ENCODE measurements around the gene NR5A1. TPM values are rescaled to one million over a fixed set of nuclear protein-coding genes. Genes with fewer than 3 reads are reported as not detected.

The NR5A1 gene
- total RNA-seq, 1 donor from 2014 or later = 1.2 TPM

DNA sequence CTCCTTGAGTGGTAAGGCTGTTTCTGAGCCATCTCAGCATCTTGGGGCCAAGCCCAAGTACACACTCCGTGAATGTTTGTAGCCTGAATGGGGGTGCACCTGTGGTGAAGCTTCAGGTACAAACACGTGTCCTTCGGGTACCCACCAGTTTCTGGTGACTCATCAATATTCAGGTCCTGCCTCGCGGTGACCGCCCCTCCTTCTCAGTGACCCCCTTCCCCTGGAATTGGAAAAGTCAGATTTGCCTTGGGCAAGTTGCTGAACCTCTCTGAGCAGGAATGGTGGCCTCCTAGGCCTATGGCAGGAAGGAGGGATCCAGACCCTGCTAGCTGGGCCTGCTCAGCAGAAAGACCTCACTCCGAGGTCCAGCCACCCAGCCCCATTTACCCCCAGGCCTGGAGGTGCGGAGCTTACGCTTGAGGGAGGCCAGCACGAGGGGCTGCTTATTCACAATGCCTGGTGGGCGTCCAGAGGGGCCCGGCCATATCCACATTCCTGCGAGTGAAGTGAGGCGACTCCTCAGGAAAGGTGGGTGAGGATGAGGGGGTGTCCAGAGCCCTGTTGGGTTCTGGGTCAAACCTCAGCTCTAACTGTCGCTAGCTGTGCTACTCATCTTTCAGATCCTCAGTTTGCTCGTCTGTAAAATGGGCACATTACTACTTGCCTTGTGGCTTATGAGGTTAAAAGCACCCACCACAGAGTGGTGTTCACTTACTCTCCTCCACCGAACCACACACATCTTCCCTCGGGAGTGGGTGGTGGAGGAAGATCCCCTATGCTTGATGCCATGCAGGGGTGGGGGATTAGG, 49.9 kb downstream of the NR5A1 start:
- Mint-ChIP-seq H3K4me1 (ENCODE audit: unreplicated experiment) (peaks cover 4% of the 10 kb centered on the region), H3K27ac (ENCODE audit: unreplicated experiment) (no peak overlapping the region), H3K9me3 (ENCODE audit: unreplicated experiment) (no peaks in the 10 kb centered on the region), H3K4me3 (ENCODE audit: unreplicated experiment) (no peak overlapping the region), H3K27me3 (ENCODE audit: unreplicated experiment) (peaks cover 6% of the 10 kb centered on the region), H3K36me3 (ENCODE audit: low read depth, unreplicated experiment) (no peaks in the 10 kb centered on the region)
- TF ChIP-seq, protein P1, sequence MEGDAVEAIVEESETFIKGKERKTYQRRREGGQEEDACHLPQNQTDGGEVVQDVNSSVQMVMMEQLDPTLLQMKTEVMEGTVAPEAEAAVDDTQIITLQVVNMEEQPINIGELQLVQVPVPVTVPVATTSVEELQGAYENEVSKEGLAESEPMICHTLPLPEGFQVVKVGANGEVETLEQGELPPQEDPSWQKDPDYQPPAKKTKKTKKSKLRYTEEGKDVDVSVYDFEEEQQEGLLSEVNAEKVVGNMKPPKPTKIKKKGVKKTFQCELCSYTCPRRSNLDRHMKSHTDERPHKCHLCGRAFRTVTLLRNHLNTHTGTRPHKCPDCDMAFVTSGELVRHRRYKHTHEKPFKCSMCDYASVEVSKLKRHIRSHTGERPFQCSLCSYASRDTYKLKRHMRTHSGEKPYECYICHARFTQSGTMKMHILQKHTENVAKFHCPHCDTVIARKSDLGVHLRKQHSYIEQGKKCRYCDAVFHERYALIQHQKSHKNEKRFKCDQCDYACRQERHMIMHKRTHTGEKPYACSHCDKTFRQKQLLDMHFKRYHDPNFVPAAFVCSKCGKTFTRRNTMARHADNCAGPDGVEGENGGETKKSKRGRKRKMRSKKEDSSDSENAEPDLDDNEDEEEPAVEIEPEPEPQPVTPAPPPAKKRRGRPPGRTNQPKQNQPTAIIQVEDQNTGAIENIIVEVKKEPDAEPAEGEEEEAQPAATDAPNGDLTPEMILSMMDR (IDR thresholded peaks at IDR 0.05; ENCODE audit: unreplicated experiment) = no peak
- no peak for DNase-seq (ENCODE audit: low spot score)

DNA sequence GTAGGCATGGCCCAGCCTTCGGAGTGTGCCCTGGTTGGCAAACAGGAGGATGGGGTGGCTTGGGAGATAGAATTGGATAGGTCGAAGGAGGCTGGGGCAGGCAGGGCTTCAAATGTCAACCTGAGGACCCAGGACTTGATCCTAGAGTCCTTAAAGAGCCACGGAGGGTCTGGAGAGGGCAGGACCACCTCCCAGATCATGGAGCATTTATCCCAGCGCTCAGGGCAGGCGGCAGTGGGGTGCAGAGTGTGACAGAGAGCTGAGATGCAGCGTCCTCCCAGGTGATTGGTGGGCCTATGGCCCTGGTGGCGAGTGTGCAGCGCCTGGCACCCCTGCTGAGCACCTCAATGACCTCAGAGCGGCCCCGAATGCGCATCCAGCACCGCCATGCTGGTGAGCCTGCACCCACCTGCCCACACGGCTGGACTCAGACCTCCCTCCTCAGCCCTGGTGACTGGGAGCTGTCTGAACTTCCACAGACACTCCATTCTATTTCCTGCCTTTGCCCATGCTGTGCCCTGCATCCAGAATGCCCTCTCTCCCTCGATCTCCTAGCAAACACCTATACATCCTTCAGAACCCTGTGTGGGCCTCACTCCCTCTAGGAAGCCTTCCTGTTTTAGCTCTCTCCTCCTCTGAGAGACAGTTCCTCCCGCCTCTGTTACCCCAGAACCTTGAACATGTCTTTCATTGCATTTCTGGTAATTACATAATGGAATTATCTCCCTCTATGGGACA, 50.7 kb downstream of the NR5A1 start:
- H3K4me1 Mint-ChIP-seq (ENCODE audit: unreplicated experiment) = peaks cover 4% of the 10 kb centered on the region
- peaks cover 6% of the 10 kb centered on the region for H3K27me3 Mint-ChIP-seq (ENCODE audit: unreplicated experiment)
- DNase-seq (ENCODE audit: low spot score) = no peak
- no peak overlapping the region for H3K4me3 Mint-ChIP-seq (ENCODE audit: unreplicated experiment)
- H3K9me3 Mint-ChIP-seq (ENCODE audit: unreplicated experiment) = no peaks in the 10 kb centered on the region
- H3K36me3 Mint-ChIP-seq (ENCODE audit: low read depth, unreplicated experiment) = no peaks in the 10 kb centered on the region
- TF ChIP-seq, protein P1 (IDR thresholded peaks at IDR 0.05; ENCODE audit: unreplicated experiment) = no peak
- no peak overlapping the region for H3K27ac Mint-ChIP-seq (ENCODE audit: unreplicated experiment)

DNA sequence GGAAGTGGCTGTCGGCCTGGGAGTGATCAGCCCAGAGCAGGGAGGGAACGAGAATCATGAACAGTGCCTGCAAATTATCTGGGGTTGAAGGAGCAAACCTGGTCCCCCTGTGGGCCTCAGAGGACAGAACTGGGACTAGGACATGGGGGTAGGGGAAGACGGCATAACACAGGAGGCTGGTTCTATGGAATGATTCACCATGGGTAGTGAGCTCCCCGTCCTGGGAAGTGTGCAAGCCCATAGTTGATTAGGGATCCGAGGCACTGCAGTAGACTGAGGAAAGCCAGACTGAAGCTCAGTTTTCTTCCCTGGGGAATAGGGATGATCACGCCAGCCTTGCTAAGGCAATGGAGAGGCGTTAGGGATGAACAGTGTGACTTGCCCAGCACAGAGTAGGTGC, 51.4 kb downstream of the NR5A1 start:
- TF ChIP-seq, protein P1 (IDR thresholded peaks at IDR 0.05; ENCODE audit: unreplicated experiment) = no peak
- DNase-seq (ENCODE audit: low spot score) = no peak

DNA sequence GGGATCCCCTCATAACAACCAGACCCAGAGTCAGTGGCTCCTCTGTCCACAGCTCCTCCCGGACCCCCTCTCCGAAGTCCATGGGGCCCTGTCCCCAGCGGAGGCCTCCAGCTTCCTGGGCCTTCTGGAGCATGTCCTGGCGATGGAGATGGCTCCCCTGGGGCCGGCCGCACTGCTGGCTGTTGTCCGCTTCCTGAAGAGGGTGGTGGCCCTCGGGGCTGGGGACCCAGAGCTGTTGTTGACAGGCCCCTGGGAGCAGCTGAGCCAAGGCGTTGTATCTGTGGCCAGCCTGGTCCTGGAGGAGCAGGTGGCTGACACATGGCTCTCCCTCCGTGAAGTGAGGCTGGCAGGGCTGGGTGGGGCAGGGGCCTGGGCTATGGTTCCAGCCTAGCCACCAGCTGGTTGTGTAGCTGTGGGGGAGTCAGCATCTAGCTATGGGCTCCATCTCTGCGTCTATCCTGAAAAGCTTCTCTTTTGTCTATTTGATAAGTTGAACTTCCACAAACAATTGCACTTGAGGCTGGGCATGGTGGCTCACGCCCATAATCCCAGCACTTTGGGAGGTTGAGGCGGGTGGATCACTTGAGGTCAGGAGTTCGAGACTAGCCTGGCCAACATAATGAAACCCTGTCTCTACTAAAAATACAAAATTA, 52.3 kb downstream of the NR5A1 start:
- TF ChIP-seq, protein P1 (IDR thresholded peaks at IDR 0.05; ENCODE audit: unreplicated experiment) = no peak
- peaks cover 8% of the 10 kb centered on the region for H3K4me1 Mint-ChIP-seq (ENCODE audit: unreplicated experiment)
- no peaks in the 10 kb centered on the region for H3K9me3 Mint-ChIP-seq (ENCODE audit: unreplicated experiment)
- H3K4me3 Mint-ChIP-seq (ENCODE audit: unreplicated experiment) = no peak overlapping the region
- no peak overlapping the region for H3K27ac Mint-ChIP-seq (ENCODE audit: unreplicated experiment)
- DNase-seq (ENCODE audit: low spot score) = no peak
- H3K36me3 Mint-ChIP-seq (ENCODE audit: low read depth, unreplicated experiment) = no peaks in the 10 kb centered on the region
- peaks cover 10% of the 10 kb centered on the region for H3K27me3 Mint-ChIP-seq (ENCODE audit: unreplicated experiment)

More for the DNA sequence above, 51.4 kb downstream of the NR5A1 start:
- Mint-ChIP-seq H3K27ac (ENCODE audit: unreplicated experiment) (no peak overlapping the region), H3K9me3 (ENCODE audit: unreplicated experiment) (no peaks in the 10 kb centered on the region), H3K4me3 (ENCODE audit: unreplicated experiment) (no peak overlapping the region), H3K36me3 (ENCODE audit: low read depth, unreplicated experiment) (no peaks in the 10 kb centered on the region), H3K27me3 (ENCODE audit: unreplicated experiment) (peaks cover 7% of the 10 kb centered on the region), H3K4me1 (ENCODE audit: unreplicated experiment) (peaks cover 4% of the 10 kb centered on the region)

Measured in endothelial cell (in vitro differentiated cells).